SIG-M5 (cell line): ENCODE measurements around the gene KLK12.
"Not testable (repeated sequence)": the region's sequence is repeated elsewhere in the genome, so short reads cannot be mapped to it uniquely, and the experiment has no call there.

Experiments used
- DNase-seq: peaks from one replicate; lab custom pipeline; 2025; lab: John Stamatoyannopoulos, UW

Gene KLK12

GRCh38 chr19:51015691-51016267 lies 19.0 kb downstream of the KLK12 start:
- DNase-seq, result no peak

GRCh38 chr19:51014242-51014641 lies 20.6 kb downstream of the KLK12 start:
- DNase-seq, result no peak

GRCh38 chr19:51012661-51013190 lies 22.1 kb downstream of the KLK12 start:
- no peak for DNase-seq

GRCh38 chr19:51010066-51010795 lies 24.6 kb downstream of the KLK12 start:
- DNase-seq, result no peak

- no peak for DNase-seq
Measured at GRCh38 chr19:51009061-51009891, 25.5 kb downstream of the KLK12 start.

GRCh38 chr19:51007488-51007887 lies 27.3 kb downstream of the KLK12 start:
- no peak for DNase-seq

GRCh38 chr19:51006406-51006805 lies 28.4 kb downstream of the KLK12 start:
- no peak for DNase-seq

GRCh38 chr19:51005248-51005647 lies 29.6 kb downstream of the KLK12 start:
- DNase-seq, result no peak

- DNase-seq, result no peak
Measured at GRCh38 chr19:51003316-51003715, 31.5 kb downstream of the KLK12 start.

- DNase-seq, result no peak
Measured at GRCh38 chr19:51002542-51003311, 32.1 kb downstream of the KLK12 start.

GRCh38 chr19:51002089-51002532 lies 32.7 kb downstream of the KLK12 start:
- DNase-seq, result no peak

- DNase-seq, result no peak
Measured at GRCh38 chr19:51001515-51001914, 33.3 kb downstream of the KLK12 start, which contains the start of gene KLK8. TSS of gene KLK8 (minus strand) at chr19:51001604. CDS start at chr19:51001167, 437 bp downstream.

- DNase-seq, result no peak
Measured at GRCh38 chr19:51000981-51001380, 33.8 kb downstream of the KLK12 start.

GRCh38 chr19:51000426-51000825 lies 34.4 kb downstream of the KLK12 start:
- DNase-seq, result no peak

GRCh38 chr19:50998686-50999085 lies 36.1 kb downstream of the KLK12 start:
- DNase-seq, result no peak

- DNase-seq, result no peak
Measured at GRCh38 chr19:50998061-50998460, 36.7 kb downstream of the KLK12 start.

- DNase-seq, result no peak
Measured at GRCh38 chr19:50994129-50994528, 40.7 kb downstream of the KLK12 start.

- no peak for DNase-seq
Measured at GRCh38 chr19:50992666-50993035, 42.2 kb downstream of the KLK12 start.

- DNase-seq, result not testable (repeated sequence)
Measured at GRCh38 chr19:50984416-50984815, 50.4 kb downstream of the KLK12 start.

GRCh38 chr19:50983625-50984292 lies 51.0 kb downstream of the KLK12 start, which contains the start of gene KLK7:
TSS of gene KLK7 (minus strand) at chr19:50983917. CDS start at chr19:50982399, 1,518 bp downstream.
- DNase-seq, result no peak

GRCh38 chr19:50982186-50982585 lies 52.6 kb downstream of the KLK12 start:
- DNase-seq, result no peak
